HepG2 (cell line): ENCODE data around the gene COG1. TPM values are rescaled to one million over a fixed set of nuclear protein-coding genes. Genes with fewer than 3 reads are reported as not detected.

ENCODE experiments used
- ADNP ChIP-seq: sonication (generic); formaldehyde crosslinking; IDR thresholded peaks from 2 replicates; pipeline ENCODE4 v1.4.0; 2020; ENCODE audit warnings: missing genetic modification reagents
- CREBL2 ChIP-seq: sonication (generic); formaldehyde crosslinking; IDR thresholded peaks from 2 replicates; pipeline ENCODE4 v1.8.1; 2023; ENCODE audit warnings: missing genetic modification reagents, mild to moderate bottlenecking, borderline replicate concordance
- ELF4 ChIP-seq: sonication (generic); formaldehyde crosslinking; IDR thresholded peaks from 2 replicates; pipeline ENCODE4 v1.5.0; 2020; ENCODE audit warnings: missing genetic modification reagents, mild to moderate bottlenecking, moderate library complexity, borderline replicate concordance
- EZH2 ChIP-seq: conservative IDR thresholded peaks from 2 replicates; pipeline ENCODE4 v1.6.1; 2012; ENCODE audit warnings: mild to moderate bottlenecking, low read depth, low read length, moderate library complexity
- HNRNPH1 ChIP-seq: fragments of 200-400 bp; formaldehyde crosslinking; optimal IDR thresholded peaks from 2 replicates; pipeline ENCODE3; 2017; ENCODE audit warnings: mild to moderate bottlenecking, low read depth, low read length
- MED1 ChIP-seq: sonication (generic); formaldehyde crosslinking; IDR thresholded peaks from 2 replicates; pipeline ENCODE4 v1.4.0; 2020; ENCODE audit warnings: missing genetic modification reagents
- POGZ ChIP-seq: sonication (generic); formaldehyde crosslinking; IDR thresholded peaks from 2 replicates; pipeline ENCODE4 v1.4.0; 2020; ENCODE audit warnings: mild to moderate bottlenecking, missing genetic modification reagents
- RNF219 ChIP-seq: sonication (generic); formaldehyde crosslinking; IDR thresholded peaks from 2 replicates; pipeline ENCODE4 v1.5.0; 2020; ENCODE audit warnings: mild to moderate bottlenecking, missing genetic modification reagents
- SALL2 ChIP-seq: sonication (generic); formaldehyde crosslinking; IDR thresholded peaks from 2 replicates; pipeline ENCODE4 v1.8.1; 2023; ENCODE audit warnings: mild to moderate bottlenecking, missing genetic modification reagents, inconsistent platforms
- SMARCC2 ChIP-seq: fragments of 450-650 bp; IDR thresholded peaks from 2 replicates; pipeline ENCODE4 v1.6.1; 2017; ENCODE audit warnings: antibody characterized with exemption, mild to moderate bottlenecking
- TERF1 ChIP-seq: sonication (generic); formaldehyde crosslinking; IDR thresholded peaks from 2 replicates; pipeline ENCODE4 v1.8.0; 2022; ENCODE audit warnings: mild to moderate bottlenecking, missing genetic modification reagents, moderate library complexity
- TOE1 ChIP-seq: sonication (generic); formaldehyde crosslinking; IDR thresholded peaks from 2 replicates; pipeline ENCODE4 v1.4.0; 2020; ENCODE audit warnings: mild to moderate bottlenecking, missing genetic modification reagents
- ZBTB49 ChIP-seq: sonication (generic); formaldehyde crosslinking; IDR thresholded peaks from 2 replicates; pipeline ENCODE4 v1.4.0; 2020; ENCODE audit warnings: missing genetic modification reagents, borderline replicate concordance
- ZFP62 ChIP-seq: sonication (generic); formaldehyde crosslinking; IDR thresholded peaks from 2 replicates; pipeline ENCODE4 v1.4.0; 2020; ENCODE audit warnings: missing genetic modification reagents
- ZMYM3 ChIP-seq: sonication (generic); formaldehyde crosslinking; IDR thresholded peaks from 2 replicates; pipeline ENCODE4 v1.5.1; 2020; ENCODE audit warnings: mild to moderate bottlenecking, missing genetic modification reagents
- ZNF251 ChIP-seq: sonication (generic); formaldehyde crosslinking; IDR thresholded peaks from 2 replicates; pipeline ENCODE4 v1.9.0; 2021; ENCODE audit warnings: mild to moderate bottlenecking, missing genetic modification reagents
- ZNF362 ChIP-seq: sonication (generic); formaldehyde crosslinking; IDR thresholded peaks from 2 replicates; pipeline ENCODE4 v1.4.0; 2020; ENCODE audit warnings: missing genetic modification reagents, mild to moderate bottlenecking, borderline replicate concordance
- ZNF44 ChIP-seq: sonication (generic); formaldehyde crosslinking; IDR thresholded peaks from 2 replicates; pipeline ENCODE4 v1.5.1; 2020; ENCODE audit warnings: mild to moderate bottlenecking, missing genetic modification reagents
- ZNF501 ChIP-seq: sonication (generic); formaldehyde crosslinking; IDR thresholded peaks from 2 replicates; pipeline ENCODE4 v1.5.1; 2020; ENCODE audit warnings: mild to moderate bottlenecking, moderate library complexity, missing genetic modification reagents
- ZNF597 ChIP-seq: sonication (generic); formaldehyde crosslinking; IDR thresholded peaks from 2 replicates; pipeline ENCODE4 v1.5.0; 2020; ENCODE audit warnings: missing genetic modification reagents
- ZSCAN29 ChIP-seq: sonication (generic); formaldehyde crosslinking; conservative IDR thresholded peaks from 2 replicates; pipeline ENCODE4 v1.4.0; 2020; ENCODE audit warnings: mild to moderate bottlenecking, missing genetic modification reagents
- polyA plus RNA-seq, 8 experiments: library from polyadenylated mRNA; depleted of rRNA in 3 of 8; stranded (reverse) in 7 of 8; unstranded in 1 of 8; fragments of >200 nt; fragmentation: Illumina TruSeq in 4 of 8; extraction: Trizol in 4 of 8; gene quantifications; 2 replicates each; pipeline versions ENCODE4 v1.2.1 to v1.2.3, GENCODE V29; 2011 to 2016; ENCODE audit warnings: low read depth in 4 of 8, missing spikeins in 1 of 8, mixed read lengths in 1 of 8; ENCODE audit not compliant: insufficient read depth in 1 of 8
- total RNA-seq, 5 experiments: library from RNA; depleted of rRNA; stranded (reverse); fragments of >200 nt; fragmentation: Illumina TruSeq; extraction: Trizol; gene quantifications; 2 replicates each; pipeline ENCODE4 v1.2.3, GENCODE V29; 2016; ENCODE audit warnings: low read depth in 1 of 5

Gene COG1
- total and polyA plus RNA-seq, 2 of the 13 experiments (the other 11 are each of a cell fraction or from before 2014, with no cell fraction given), result 36.6 to 39.7 TPM

GRCh38 chr17:73205459-73205961 lies 12.7 kb downstream of the COG1 start (continued):
- TF ChIP-seq SMARCC2 (no peak), EZH2 (no peak), ZNF597 (CRISPR knock-in tag) (no peak), ZNF251 (CRISPR knock-in tag) (no peak), SALL2 (no peak), CREBL2 (CRISPR knock-in tag) (no peak), HNRNPH1 (no peak), ZNF44 (no peak), TERF1 (no peak), ADNP (CRISPR knock-in tag) (no peak), ZNF501 (CRISPR knock-in tag) (0 out of 2 replicates have a peak, but pooled peaks have one; percentile 23), ZFP62 (CRISPR knock-in tag) (no peak), RNF219 (CRISPR knock-in tag) (no peak), MED1 (CRISPR knock-in tag) (peak; percentile 64), TOE1 (CRISPR knock-in tag) (no peak), POGZ (CRISPR knock-in tag) (0 out of 2 replicates have a peak, but pooled peaks have one; percentile 22), ELF4 (no peak), ZNF362 (CRISPR knock-in tag) (no peak), ZSCAN29 (CRISPR knock-in tag) (no peak), ZBTB49 (CRISPR knock-in tag) (no peak), ZMYM3 (CRISPR knock-in tag) (no peak)
